GM06990 (cell line): ENCODE measurements around the gene LDAF1.
"Not testable (repeated sequence)": the region's sequence is repeated elsewhere in the genome, so short reads cannot be mapped to it uniquely, and the experiment has no call there.

Experiments
- DNase-seq: peaks from one replicate; pipeline ENCODE4 v3.0.0-alpha.2; 2011; ENCODE audit not compliant: insufficient read length; ENCODE audit errors: extremely low read depth
- H3K27me3 ChIP-seq: replicated peaks from 2 replicates; pipeline ENCODE4 v1.6.0; 2011; ENCODE audit warnings: low read length; ENCODE audit not compliant: control insufficient read depth, insufficient read depth
- H3K36me3 ChIP-seq: 2 replicates; pipeline ENCODE4 v1.5.1; 2011; ENCODE audit warnings: low read length; ENCODE audit not compliant: control insufficient read depth, insufficient read depth
- H3K4me3 ChIP-seq: replicated peaks from 2 replicates; pipeline ENCODE4 v1.5.1; 2011; ENCODE audit warnings: low read depth, mild to moderate bottlenecking, control low read depth, low read length
- CTCF ChIP-seq: IDR thresholded peaks from 2 replicates; pipeline ENCODE4 v1.5.1; 2011; ENCODE audit warnings: low read length, control low read depth, mild to moderate bottlenecking, inconsistent platforms; ENCODE audit not compliant: insufficient read depth, poor library complexity, severe bottlenecking

Gene LDAF1

GRCh38 chr16:21167929-21168602, 9.6 kb downstream of the LDAF1 start:
- DNase-seq: no peak
- Histone ChIP-seq H3K36me3 (peaks cover 6% of the 10 kb centered on the region), H3K4me3 (no peak overlapping the region), H3K27me3 (no peaks in the 10 kb centered on the region)
- TF ChIP-seq CTCF: no peak

GRCh38 chr16:21169249-21169981, 10.9 kb downstream of the LDAF1 start:
- Histone ChIP-seq H3K4me3 (no peak overlapping the region), H3K27me3 (no peaks in the 10 kb centered on the region), H3K36me3 (peaks cover 4% of the 10 kb centered on the region)
- TF ChIP-seq CTCF: no peak
- no peak for DNase-seq

GRCh38 chr16:21170116-21170515, 11.6 kb downstream of the LDAF1 start:
- H3K36me3 ChIP-seq, DNase-seq: not testable (repeated sequence)

GRCh38 chr16:21172650-21173049, 14.2 kb downstream of the LDAF1 start:
- no peak for TF ChIP-seq CTCF
- H3K36me3 ChIP-seq: no peaks in the 10 kb centered on the region; the same call in none of the 2 replicates
- no peak for DNase-seq
- no peaks in the 10 kb centered on the region for H3K27me3 ChIP-seq
- no peak overlapping the region for H3K4me3 ChIP-seq

More at GRCh38 chr16:21170116-21170515, 11.6 kb downstream of the LDAF1 start:
- H3K4me3 ChIP-seq, H3K27me3 ChIP-seq: not testable (repeated sequence)

- DNase-seq: no peak
- Histone ChIP-seq H3K36me3 (peaks cover 4% of the 10 kb centered on the region), H3K27me3 (no peaks in the 10 kb centered on the region), H3K4me3 (no peak overlapping the region)
- no peak for TF ChIP-seq CTCF
Observed at GRCh38 chr16:21175397-21175796, 16.9 kb downstream of the LDAF1 start.

- no peak for TF ChIP-seq CTCF
Observed at GRCh38 chr16:21179126-21179982, 20.9 kb downstream of the LDAF1 start.

More at GRCh38 chr16:21179126-21179982, 20.9 kb downstream of the LDAF1 start:
- Histone ChIP-seq H3K4me3 (no peak overlapping the region), H3K36me3 (peaks cover 10% of the 10 kb centered on the region), H3K27me3 (no peaks in the 10 kb centered on the region)
- DNase-seq: no peak
